HG02970 (cell line): Measurements from ENCODE around the gene BACH2.
"Not testable (repeated sequence)": the region's sequence is repeated elsewhere in the genome, so short reads cannot be mapped to it uniquely, and the experiment has no call there.

Experiments used
- ATAC-seq: cut with Tn5 transposase; IDR thresholded peaks from one replicate; pipeline ENCODE4 v1.9.1; 2021; ENCODE audit warnings: mild to moderate bottlenecking, moderate library complexity, moderate number of reproducible peaks; ENCODE audit not compliant: unreplicated experiment, low FRiP score

The BACH2 gene

DNA sequence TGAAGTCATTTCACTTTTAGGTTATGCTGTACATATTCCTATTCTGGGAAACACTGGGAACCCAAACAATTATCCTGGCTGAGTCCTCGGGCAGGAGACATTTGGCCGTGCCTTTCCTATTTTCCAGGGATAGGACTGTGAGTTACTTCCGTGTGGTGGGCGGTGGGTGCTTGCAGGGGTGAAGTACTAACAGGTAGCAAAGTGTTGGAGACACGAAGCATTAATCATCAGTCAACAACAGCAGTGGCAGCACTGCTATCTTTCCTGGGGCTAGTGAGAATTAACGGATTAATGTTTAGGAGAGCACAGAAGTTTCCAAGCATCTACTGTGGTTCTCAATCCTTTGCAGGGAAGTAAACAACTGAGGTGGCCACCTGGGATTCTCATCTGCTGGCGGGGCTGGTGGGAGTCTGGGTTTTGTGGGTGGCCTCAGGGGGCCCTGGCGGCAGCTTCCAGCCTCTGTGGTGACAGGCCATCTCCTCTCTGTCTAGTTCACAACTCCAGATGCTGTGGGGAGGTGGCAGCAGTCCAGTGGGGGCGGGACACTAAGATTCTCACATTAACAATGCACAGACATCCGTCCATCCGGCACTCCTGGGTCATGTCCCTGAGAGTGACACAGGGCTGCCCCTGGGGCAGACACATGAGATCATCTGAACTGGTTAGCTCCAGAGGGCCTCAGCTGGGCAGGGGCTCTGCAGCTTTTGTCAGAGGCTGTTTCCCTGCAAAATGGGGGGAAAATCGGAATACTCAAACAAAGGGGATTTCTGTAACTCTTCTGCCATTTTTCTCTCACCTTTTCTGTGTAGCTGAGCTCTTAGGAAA is 311.5 kb downstream of the BACH2 start:
- no peak for ATAC-seq

GRCh38 chr6:89980353-89980752 is 316.3 kb downstream of the BACH2 start:
- ATAC-seq = no peak

GRCh38 chr6:89979481-89980119 is 317.0 kb downstream of the BACH2 start:
- no peak for ATAC-seq

- ATAC-seq = no peak
Measured at GRCh38 chr6:89978749-89979145, 317.9 kb downstream of the BACH2 start.

DNA sequence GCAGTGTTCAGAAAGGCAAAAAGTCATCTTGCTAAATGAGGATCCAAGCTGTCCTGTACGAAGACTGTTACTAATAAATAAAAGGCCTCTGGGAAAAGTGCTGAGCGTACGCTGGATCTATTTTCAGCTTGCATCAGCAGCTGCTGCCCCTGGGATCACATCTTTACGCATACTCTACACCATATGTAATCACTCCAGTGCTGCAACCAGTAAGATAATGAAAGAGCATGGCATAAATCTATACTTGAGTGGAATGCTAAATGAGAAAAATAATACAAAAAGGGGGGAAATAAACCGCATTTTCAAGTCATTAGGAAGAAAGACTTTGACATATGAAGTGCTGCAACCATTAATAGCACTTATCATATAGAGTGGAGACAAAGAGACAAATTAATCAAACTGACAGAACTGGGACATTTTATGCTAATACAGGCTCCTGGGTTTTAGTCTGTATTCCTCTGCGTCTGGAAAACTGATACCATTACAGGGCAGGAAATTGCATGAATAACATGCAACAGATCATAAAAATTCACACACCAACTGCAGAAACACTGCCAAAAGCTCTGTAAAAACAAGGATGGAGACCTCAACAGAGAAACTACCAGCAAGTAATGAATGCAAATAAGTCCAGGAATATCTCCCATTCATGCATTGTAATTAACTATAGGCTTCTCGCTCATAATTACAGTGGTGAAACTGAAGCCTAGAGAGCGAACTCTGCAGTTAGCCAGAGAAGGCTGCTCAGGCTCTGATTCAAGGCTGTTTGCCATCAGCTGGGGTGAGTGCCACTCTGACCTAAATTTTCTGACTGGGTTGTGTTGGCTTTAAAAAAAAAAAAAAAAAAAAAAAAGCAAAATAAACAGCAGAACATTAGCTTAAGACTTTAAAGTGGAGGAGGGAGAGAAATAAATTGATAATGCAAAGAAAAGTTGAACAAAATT is 318.6 kb downstream of the BACH2 start:
- ATAC-seq = no peak

DNA sequence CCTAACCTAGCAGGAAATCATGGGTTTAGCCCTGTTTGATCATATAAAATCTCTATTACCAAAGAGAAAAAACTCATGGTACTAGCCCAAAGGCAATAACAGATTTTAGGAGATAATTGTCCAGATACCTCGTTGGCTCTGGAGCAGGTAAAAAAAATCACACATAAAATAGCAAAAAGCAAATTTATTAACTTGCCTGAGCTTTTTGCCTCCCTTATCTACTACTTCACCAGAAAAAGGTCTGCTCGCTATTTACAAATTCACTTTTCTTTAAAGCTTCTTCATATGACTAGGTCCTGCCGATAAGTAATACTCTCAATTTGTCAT is 320.0 kb downstream of the BACH2 start:
- ATAC-seq = no peak

DNA sequence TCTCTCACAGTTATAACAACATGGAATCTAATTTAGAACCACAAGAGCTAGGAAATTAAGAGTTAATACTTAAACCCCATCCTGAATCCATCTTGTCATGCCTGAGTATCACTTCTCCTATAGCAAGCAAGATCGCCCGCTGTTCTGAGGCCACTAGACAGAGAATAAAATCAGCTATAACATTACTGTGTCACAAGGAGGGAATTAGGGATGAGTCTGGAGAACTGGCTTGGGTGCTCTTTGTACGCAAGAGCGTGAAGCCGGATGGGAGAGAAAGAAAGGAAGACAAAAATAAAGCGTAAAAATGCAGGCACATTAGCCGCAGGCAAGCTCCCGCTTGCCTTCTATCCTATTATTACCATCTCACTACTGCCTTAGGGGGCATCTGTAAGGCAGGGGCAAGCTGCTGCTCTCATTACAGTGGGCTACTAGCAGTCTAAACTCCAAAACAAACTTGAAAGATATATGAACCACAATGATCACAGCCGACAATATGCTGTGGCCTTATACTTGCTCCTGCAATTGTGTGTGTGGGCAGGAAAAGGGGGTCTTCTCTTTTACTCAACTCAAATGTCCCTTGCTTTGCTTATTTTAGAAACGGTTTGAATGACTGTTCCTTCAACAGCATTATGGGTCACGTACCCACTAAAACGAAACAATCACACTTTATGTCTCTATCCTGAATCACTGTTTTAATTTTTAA is 320.5 kb downstream of the BACH2 start:
- ATAC-seq = no peak

DNA sequence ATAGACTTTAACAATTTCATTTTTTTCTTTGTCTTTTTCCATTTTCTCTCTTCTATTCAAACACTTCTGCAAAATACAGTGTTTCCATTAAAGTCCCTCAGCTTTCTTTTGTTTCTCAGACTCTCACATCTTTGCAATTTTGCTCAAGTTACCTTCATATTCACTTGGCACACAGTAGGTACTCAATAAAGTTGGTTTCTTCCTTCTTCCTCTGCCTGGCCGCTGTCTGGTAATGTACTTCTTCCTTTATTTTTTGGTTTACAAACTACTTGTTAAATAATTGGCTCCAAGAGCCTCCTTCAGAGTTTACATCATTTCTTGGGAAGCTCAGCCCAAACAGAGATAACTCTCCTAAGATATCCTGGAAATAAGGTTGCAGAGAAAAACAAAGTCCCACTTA is 321.3 kb downstream of the BACH2 start:
- ATAC-seq = no peak

DNA sequence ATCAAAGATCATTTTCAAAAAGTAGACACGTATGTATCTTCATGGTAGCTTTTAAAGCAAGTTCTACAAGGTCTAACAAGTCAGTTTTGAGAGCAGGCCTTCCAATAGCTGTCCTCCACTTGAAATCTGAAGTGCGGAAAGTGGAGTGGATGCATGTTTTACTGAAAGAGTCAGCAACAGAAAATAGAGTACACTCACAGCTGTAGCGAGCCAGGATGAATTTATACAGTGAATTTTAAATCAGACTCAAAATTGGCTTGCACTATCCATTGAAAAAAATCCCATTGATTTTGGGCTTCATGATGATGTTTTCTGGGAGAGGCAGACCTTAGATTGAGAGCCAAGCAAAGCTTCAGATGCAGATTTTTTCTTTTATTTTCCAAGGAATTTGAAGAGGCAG is 321.8 kb downstream of the BACH2 start:
- ATAC-seq = no peak

DNA sequence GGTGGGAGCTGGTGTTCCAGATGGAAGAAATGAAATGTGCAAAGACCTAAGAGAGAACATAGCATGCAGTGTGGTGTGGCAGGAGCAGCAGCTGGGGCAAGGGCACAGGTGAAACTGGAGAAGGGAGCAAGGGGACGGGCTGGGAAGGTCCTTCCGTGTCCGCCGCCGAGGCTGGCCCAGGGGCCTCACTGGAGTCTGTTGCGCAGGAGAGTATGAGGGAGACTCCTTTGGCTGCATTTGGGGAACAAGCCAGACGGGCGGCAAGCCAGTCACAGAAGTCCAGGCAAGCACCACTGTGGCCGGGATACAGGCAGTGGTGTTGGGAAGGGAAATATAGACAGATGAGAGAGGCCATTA is 324.6 kb downstream of the BACH2 start:
- ATAC-seq = no peak

GRCh38 chr6:89971338-89972024 is 325.2 kb downstream of the BACH2 start:
- ATAC-seq = not testable (repeated sequence)

- no peak for ATAC-seq
Measured at GRCh38 chr6:89970609-89971337, 325.9 kb downstream of the BACH2 start.

DNA sequence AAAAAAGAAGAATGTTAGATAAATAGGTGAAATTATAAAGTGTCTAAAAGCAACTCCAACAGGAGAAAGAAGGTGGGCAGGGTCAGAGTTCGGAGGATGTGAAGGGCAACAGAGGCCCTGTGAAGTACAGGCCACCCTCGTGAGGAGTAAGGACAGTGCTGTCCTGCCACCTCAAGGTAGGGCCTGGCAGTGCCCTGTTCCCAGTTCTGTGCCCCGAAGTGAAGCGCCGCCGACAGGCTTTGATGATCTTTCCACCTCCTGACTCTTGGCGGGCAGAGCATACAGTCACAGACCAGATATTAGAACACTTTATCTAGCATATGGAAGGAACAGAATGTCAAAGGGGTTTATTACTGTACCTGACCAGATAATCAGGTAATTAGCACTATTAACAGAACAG is 326.6 kb downstream of the BACH2 start:
- ATAC-seq = no peak

DNA sequence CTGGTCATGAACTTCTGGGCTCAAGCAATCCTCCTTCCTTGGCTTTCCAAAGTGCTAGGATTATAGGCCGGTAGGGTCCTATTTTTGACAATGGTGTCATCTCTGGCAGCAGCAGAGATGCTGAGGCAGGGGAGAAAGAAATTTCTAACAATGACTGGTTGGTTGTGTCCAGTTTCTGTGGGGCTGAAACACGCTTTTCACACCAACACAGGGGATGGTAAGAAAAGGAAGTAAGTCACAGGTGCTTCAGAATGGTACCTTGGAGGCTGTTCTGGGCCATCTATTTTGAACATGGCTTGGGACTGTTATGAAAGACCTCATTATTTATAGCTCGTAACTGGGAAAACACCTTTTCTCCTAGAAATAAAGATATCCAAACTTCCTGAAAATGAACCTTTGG is 329.7 kb downstream of the BACH2 start:
- no peak for ATAC-seq

- ATAC-seq = no peak
Measured at GRCh38 chr6:89966228-89966544, 330.5 kb downstream of the BACH2 start.

DNA sequence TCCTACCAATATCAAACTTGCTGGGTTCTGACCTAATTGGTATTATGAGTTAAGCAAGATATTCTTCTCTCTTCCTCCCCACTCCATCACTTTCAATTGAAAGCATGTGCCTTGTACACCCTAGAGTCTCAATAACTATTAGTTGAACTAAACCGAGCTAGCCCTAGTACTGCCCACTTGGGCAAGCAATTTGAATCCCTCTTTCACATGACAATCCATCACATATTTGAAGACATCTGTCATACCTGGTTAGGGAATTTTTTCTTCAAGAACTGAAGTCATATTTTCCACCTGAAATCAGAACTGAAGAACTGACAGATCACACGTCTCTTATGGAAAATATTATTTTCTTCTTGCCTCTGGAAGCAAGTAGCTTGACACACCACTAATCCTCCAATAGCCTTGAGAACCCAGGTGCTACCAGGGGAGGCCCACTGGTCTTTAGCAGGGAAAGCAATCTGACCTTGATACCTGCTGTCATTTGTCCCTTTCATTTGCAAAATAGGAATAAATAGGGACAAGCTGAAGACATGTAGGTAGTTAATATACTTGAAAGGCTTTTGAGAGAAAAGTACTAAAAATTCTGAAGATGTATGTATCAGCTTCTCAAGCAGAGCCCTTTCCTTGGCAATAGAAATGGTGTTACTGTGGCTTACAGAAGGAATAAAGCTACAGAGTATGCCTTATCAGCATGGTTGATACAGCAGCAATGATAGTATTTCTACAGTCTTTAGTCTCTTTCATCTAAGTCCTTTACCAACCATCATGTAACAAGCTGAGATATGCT is 331.0 kb downstream of the BACH2 start:
- ATAC-seq = no peak

DNA sequence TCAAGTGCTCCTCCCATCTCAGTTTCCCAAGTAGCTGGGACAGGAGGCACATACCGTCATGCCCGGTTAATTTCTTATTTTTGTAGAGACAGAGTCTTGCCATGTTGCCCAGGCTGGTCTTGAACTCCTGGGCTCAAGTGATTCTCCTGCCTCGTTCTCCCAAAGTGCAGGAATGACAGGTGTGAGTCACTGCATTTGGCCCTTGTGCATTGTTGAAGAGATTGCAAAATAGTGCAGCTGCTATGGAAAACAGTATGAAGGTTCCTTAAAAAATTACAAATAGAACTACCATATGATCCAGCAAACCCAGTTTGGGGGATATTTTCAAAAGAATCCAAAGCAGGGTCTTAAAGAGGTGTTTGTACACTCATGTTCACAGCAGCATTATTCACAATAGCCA is 333.3 kb downstream of the BACH2 start:
- ATAC-seq = no peak

- ATAC-seq = no peak
Measured at GRCh38 chr6:89961481-89961880, 335.2 kb downstream of the BACH2 start.

DNA sequence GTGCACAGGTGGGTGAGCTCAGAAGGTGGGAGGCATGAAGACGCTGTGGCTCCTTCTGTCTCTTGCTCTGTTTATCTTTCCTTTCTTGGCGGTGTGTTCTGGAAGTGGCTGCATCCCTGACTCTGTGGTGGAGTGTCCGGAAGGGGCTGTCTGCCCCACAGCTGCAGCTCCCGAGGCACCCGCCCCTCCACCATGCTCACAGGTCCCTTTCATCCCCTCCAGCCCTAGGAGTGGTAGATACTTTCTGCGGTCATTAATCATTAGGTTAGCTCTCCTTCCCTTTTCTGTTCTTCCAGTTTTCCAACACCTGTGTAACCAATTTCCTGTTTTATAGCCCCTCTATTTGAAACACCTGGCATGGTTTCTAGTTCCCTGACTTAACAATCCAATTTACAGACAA is 336.8 kb downstream of the BACH2 start:
- no peak for ATAC-seq
